GM19043 (cell line): ENCODE data around the gene GPR139.

Source experiments
- ATAC-seq: cut with Tn5 transposase; IDR thresholded peaks from one replicate; pipeline ENCODE4 v1.9.1; 2021; ENCODE audit warnings: low read depth; ENCODE audit not compliant: unreplicated experiment

The GPR139 gene

DNA sequence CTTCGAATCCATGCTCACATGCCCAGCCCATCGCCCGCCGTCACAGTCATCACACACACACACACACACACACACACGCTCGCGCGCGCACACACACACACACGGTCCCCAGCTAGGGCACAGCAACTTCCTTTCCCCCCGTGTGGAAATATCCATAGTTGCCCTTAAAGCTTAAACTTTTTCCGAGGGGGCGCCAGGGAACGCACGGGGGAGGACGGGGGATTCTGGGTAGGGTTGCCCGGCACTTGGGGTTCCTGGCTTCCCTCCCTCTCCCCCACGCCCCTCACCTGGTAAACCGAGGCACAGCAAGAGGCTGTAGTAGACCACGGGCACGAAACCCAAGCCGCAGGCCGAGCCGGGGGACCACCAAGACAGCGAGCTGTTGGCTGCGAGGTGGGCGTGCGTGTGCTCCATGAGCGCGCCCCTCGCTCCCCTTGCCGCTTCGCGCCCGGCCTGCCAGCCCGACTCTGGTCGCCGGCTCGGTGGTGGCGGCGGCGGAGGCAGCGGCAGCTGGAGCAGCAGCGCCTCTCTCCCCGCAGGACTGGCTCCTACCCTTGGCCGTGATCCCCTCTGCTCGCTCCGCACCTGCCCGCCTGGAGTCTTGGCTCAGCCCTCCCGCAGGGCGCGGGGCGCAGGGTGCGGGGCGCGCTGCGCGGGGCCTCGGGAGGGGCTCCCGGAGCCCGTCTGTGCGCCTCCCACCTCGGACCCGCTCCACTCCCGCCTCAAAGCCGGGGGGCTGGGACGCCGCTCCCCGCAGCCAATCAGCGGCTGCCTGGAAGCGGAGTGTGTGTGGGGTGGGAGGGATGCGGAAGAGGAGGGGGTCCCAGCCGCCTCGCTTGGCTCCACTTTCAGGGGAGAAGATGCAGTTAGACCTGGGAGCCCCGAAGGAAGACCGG is at the start of gene GPR139:
Gene GPR139 (minus strand): TSS at position 688 of the 896 bp plus-strand sequence. CDS start 274 bp downstream, at position 414.
- ATAC-seq, result no peak

DNA sequence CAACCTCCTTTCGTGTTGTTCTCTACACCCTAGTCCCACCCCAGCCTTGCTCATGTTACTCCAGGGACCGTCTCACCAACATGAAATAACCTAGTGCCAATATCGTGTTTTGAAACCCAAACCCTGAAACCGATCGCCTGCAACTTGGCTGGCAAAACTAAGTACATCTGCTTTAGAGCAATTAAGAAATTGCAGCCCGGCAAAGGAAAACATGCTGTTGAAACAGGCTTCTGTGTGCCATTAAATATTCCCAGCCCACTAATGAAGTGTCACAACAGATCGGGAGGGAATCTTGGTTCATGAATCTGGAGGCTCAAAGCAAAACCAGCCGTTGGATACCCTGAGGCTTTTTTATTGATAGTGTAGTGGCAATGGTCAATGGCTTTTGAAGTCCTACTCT is 48.3 kb upstream of the GPR139 start:
- ATAC-seq, result no peak

DNA sequence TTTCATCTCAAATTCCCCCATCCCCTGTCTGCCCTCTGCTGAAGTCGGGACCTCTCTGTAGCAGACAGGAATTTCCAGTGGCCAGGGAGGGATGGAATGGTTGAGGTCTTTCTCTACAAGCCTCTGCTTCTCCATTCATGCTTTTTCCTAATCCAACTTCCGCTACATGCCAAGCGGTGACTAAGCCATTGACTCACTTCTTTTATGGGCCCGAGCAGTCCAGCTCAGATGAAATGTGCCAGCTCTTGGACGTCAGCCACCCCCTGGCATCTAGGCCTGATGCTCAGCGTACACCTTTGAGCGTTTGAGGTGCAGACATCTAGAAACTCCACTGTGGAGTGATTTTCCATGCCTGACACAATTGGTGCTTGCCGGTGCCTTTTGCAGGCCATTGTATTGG is 40.7 kb upstream of the GPR139 start:
- ATAC-seq, result no peak

DNA sequence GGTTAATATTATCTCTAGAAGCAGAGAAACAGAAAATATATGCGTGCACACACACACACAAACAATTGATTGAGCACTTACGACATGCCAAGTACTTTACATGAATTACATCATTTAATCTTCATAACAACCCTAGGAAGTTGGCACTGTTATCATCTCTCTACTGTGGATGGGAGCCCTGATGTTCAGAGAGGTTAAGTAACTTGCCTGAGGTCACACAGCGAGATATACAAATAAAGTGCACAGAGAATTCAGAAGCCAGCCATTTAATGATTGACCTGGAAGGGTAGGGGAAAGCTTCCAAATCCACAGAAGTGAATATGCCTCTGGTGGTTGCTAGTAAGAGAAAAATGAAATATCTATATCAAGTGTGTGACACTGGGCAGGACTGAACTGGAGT is 37.5 kb upstream of the GPR139 start:
- no peak for ATAC-seq

DNA sequence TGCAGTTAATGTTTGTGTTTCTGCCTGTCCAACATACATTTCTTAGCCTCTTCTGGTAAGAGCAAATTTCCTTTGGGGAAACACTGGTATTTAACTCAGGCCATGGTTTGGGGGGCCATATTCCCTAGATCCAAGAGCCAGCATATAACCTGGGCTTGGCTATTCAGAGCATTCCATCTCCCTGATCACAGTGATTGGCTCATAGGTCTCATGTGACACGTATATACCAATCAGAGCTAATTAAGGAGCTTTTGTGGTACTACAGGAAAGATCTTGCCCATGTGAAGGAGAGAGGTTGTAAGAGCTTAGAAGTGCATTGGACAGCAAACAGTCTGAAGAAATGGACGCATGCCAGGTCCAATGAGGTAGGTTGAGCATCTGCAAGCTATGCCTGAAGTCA is 33.4 kb upstream of the GPR139 start:
- ATAC-seq, result no peak

DNA sequence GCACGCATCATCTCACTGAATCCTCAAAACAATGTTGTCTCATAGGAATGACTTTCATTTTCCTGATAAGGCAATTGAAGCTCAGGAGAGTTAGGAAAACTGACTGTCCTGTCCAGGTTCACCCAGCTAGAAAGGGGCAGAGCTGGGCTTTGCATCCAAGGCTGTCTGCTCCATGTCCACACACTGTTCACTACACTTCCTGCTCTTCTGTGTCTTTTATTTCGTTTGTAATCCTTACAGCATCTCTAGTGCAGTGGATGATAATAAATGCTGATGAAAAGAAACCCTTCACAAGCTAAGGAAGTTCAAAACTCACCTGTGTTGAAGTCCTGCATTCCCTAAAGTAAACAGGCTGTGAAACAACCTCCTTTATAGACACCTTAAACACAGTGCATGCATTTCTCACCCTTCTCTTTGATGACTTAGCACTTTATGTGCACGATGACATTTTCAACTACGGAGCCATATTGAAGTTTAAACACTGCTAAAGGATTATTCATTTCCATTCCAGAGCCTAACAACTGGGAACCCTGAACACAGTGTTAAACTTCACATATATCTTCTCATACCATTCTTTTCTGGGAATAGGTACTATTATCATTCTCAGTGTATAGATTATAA is 31.0 kb upstream of the GPR139 start:
- ATAC-seq, result no peak

DNA sequence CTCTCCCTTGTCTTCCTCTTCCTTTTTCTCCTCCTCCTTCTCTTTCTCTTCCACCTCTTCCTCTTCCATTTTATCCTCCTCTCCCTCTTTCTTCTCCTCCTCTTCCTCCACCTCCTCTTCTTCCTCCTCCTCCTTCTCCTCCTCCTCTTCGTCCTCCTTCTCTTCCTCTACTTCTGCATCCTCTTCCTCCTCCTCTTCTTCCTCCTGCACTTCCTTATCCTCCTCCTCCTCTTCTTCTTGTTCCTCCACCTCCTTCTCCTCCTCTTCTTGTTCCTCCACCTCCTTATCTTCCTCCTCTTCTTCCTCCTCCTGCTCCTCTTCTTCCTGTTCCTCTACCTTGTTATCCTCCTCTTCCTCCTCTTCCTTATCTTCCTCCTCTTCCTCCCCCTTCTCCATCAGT is 28.8 kb upstream of the GPR139 start:
- ATAC-seq, result no peak

DNA sequence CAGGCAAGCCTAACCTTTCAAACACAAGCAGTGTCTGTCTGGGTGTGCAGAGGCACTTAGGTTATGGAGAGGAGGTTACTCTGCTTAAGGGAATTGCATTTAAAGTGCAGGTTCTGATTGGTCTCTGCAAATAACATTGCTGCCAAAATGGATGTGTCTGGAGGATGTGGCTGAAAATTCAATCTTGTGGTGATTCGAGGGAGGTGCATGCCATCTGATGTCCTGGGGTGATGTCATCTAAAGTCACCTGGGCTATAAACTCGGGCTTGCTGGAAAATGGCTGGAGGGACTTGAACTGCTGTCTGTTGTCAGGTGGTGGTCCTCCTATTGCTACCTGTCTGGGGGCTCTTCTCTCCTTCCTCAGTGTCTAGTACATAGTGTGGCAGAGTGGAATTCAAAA is 28.3 kb upstream of the GPR139 start:
- ATAC-seq, result no peak

DNA sequence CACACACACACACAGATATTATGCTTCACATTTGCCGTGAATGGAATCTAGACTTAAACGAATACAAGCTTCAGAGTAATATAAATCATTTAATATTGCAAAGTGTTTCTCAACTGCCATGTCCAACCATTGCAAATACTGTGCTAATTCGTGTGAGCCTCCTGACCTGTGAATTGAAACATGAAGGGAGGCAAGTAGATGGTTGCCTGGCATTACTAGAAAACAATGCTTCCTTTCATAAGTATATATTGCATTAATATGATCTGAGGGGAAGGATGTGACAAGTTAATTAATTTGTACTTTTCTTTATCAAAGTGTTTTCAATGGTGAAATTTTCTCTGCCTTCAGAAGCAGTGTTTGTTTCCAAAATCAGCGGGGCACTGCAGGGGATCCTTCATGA is 25.7 kb upstream of the GPR139 start:
- ATAC-seq, result no peak

DNA sequence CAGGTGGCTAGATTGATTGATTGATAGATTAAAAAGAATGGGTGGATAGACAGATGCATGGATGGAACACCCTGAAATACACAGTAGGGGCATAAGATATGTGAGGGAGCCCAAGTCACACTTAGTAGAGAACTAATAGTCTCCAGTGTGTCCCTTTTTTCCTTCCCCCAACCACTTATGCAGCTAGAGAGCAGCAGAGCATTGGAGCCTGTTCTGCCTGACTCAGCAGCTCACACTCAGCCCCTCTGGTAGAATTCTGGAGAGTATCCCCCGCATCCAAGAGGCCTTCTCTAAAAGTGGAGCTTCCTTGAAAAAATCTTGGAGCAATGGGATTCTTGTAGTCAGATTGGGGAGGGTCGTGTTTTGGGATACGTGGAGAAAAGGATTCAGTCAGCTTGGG is 20.5 kb upstream of the GPR139 start:
- ATAC-seq, result no peak

DNA sequence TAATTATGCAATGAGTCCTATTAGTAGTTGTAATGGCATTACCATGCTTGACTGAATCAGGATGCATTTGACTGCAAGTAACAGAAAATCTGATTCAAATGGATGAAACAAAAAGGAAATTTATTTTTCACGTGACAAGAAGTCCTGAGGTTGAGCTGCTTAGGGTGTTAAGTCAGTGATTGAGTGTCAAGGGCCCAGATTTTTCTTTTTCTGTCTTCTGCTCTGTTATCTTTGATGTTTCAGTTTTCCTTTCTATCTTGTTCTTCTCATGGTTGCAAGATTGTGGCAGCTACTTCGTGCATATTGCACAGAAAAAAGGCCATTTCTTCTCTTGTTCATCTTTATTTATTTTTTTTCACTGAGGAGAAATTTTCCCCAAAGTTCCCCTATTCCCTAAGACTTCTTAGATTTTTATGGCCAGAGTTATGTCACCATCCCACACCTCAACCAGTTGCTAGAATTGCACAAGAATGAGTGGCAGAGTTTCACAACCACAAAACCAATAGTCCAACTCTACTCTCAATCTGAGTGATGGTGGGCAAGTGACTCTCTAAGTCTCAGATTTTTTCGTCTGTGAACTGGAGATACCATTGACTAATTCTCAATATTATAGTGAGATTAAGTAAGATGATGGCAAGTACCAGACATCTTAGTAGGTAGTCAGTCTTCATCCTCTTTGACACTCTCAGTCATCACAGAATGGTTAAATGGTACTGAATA is 15.7 kb upstream of the GPR139 start:
- no peak for ATAC-seq

DNA sequence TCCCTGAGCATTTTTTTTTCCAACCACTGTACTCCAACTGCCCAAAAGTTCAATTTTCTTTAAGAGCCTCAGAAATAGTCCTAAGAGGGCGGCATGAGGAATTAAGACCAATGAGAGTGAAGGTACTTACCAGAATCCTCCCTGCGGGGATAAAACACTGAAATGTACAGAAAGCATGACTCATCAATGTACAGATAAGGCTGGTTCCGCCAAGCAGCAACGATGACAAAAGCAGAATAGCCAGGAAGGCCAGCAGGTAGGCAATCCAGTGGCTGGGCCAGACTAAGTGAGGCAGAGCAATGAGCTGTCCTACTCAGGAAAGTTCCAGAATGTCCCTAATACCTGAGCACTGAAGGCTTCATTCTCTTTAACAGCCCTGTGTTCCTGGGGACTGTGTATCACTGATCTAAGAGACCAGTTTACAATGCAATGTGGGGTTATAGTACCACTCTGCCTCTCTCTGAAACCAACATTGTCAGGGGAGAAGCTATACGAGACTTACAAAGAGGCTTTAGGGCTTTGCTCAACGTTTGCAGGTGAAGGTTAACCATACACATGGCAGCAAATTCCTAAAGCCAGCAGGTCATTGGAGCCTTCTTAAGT is 11.0 kb upstream of the GPR139 start:
- ATAC-seq, result no peak

DNA sequence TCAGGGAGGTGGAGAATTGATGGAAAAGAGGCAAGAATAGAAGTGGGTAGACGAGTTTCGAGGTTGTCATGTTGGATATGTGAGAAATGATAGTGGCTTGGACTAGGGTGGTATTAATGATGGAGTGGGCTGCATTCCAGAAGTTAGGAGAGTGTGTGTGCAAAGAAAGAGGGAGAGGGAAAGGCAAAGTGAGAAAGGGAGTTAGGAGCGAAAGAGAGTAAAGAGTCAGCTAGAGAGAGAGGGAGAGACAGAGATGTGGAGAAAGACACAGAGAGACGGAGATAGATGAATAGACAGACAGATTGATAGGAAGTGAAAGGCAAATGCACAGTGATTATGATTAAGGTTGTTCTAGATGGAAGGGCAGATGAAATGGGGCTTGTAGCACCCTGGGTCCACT is 5.4 kb upstream of the GPR139 start:
- no peak for ATAC-seq

DNA sequence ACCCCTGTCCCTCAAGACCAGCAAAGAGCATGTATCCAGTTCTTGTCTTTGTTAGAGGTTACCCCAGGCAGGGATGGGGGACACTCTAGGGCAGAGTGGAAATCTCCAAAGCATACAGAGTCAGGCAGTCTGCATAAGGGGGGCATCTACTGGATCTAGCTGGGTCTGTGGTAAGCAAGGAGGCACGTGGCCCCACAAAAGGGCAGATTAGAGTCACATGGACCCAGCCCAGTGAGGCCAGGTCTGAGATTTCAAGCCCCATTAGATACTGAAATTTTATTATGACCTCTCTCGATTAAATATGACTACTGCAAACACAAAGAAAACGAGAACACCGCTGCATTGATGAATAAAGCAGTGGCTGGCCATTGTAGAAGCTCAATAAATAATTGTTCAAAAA is 1.6 kb upstream of the GPR139 start:
- ATAC-seq, result no peak

DNA sequence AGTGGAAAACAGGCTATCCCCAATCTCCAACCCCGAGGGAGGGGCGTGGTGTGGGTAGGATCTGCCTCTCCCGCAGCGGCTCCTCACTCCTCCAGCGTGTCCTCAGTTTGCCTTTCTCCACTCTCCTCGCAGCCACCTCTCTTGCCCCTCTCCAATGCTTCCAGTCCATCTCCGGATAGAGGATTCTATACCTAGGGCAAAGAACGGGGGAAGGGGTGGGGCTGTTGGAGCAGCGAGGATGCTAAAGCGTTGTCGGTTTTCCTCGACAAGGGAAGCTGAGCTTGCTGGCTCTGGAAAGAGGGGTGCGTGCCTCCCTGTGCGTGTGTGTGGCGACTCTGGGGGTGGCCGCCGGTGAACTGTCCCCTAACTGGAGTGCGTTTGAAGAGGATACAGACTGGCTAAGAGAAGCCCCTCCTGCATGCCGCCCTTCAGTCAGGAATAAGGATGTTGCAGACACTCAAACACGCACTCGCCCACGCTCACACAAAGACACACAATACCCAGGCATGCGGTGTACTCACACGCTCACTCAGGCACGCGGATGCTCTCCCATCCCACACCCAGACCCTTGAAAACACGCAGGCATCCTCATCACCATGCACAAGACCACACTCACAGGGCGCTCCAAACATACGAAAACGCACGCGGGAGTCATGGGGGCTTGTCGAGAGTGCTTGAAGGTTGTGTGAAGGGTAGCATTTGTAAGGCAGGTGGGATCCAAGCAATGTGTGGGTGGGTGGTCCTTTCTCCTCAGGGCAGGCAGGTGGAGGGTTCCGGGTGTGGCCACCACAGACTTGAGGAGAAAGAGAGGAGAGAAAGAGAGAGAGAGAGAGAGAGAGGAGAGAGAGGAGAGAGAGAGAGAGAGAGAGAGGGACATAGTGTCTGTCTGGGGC is 655 bp upstream of the GPR139 start:
- no peak for ATAC-seq

DNA sequence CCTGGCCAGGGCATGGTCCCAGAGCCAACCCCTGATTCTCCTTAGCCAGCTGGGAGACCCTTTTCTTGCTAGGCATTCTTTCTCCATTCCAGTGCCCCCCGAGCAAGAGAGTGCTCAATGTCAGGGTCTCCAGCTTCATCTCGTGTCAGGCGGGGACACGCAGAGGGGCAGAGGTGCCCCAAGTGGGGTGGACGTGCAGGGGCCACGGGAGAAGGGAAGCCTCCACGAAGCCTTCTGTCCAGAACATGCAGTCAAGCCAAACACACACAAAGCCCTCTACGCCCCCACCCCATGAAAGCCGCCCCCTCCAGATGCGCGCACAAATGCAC is 852 bp downstream of the GPR139 start:
- ATAC-seq, result no peak

DNA sequence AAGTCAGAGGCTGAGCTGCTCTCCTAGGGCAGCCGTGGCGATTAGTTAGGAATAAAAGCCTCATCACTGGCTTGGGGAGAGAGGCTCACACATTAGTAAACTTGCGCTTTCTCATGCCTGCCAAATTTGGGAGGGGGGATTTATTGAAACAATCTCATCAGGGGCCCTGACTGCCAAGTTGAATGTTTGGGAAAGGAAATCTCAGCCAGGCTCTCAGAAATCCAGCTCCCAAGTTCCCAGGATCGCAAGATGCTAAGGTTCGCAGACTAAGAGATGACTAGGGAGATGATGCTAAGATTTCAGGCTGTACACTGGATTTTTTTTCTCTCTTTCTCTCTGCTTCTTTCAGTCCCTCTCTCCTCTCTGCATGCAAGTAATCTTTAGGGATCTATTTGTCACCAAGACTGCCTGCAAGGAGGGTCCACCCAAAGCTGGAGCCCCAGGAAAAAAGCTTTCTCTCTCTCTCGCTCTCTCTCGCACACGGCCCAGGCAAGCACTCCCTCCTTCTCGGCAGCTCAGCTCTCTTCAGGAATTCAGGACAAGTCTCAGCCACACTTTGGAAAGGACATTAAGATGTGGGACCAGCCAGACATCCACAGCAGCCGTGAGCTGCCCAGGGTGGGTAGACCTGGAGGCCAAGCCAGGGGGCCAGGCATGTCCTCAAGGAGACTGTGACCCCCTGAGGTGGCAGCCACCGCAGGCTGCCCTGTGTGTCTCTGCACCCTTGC is 1.4 kb downstream of the GPR139 start:
- ATAC-seq, result no peak

DNA sequence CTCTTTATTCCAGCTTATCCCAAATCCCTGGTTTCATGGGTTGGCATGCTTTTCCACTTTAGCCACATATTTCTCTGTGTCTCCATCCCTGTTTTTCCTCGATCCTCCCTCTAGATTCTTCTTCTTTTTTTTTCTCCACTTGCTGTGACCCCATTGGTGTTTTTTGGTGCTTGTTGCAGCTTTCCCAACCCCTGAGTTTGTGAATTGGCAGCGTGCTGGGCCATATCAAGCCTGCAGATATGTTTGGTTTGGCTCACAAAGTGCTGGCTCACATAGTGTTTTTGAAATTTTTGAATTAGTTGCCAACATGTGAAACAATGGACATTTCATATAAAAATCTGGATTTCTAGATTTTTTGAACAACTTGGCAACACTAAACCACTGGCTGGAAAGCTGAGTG is 8.8 kb downstream of the GPR139 start:
- no peak for ATAC-seq

DNA sequence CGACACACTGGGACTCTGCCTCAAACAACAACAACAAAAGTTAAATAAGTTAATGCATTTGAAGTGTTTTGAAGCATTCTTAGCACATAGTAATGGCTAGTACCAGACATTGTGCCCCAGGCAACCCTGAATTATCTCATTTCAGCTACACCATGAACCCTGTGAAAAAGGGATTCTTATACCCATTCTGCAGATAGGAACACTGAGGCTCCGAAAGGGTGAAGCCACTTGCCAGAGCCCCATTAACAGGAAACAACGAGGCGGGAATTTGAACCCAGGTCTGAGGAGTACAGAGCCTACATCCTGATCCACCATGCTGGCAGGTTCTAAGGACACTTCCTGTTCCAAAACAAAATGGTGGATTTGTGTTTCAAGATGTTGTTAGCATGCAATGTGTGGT is 9.2 kb downstream of the GPR139 start:
- ATAC-seq, result no peak

DNA sequence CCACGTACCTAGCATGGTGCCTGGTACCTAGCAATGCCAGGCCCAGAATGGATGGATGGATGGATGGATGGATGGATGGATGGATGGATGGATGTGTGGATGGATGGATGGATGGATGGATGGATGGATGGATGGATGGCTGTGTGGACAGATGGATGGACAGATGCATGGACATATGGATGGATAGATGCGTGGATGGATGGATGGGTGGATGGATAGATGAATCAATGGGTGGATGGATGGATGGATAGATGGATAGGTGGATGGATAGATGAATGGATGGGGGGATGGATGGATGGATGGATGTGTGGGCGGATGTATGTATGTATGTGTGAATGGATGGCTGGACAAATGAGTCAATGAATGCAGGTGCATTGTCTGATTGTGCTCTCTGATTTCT is 12.6 kb downstream of the GPR139 start:
- ATAC-seq, result no peak
